Endothelial cell of umbilical vein (primary cell): ENCODE results near the gene SPEM1.

ENCODE experiments used
- CTCF ChIP-seq, 2 donors: IDR thresholded peaks; 1 replicate in 1 of 2; 2 replicates in 1 of 2; pipeline ENCODE4 v1.5.1; 2011; ENCODE audit warnings: low read length in 2 of 2, mild to moderate bottlenecking in 2 of 2, moderate library complexity in 2 of 2, control low read depth in 1 of 2, inconsistent platforms in 1 of 2, low read depth in 1 of 2; ENCODE audit not compliant: insufficient read depth in 1 of 2; ENCODE audit errors: extremely low read depth in 1 of 2
- EZH2 ChIP-seq: IDR thresholded peaks from 2 replicates; pipeline ENCODE4 v1.6.1; 2012; ENCODE audit warnings: borderline replicate concordance, low read depth, mild to moderate bottlenecking, moderate library complexity, low read length, inconsistent platforms; ENCODE audit not compliant: severe bottlenecking
- JUN ChIP-seq: IDR thresholded peaks from 2 replicates; pipeline ENCODE4 v1.6.1; 2011; ENCODE audit warnings: borderline replicate concordance, low read depth; ENCODE audit not compliant: insufficient read length, insufficient read depth
- MAX ChIP-seq: IDR thresholded peaks from 2 replicates; pipeline ENCODE4 v1.6.1; 2011; ENCODE audit not compliant: insufficient read depth, insufficient read length
- MYC ChIP-seq: IDR thresholded peaks from one replicate; pipeline ENCODE4 v1.6.1; 2011; ENCODE audit warnings: mild to moderate bottlenecking, low read depth, low read length
- POLR2A ChIP-seq: IDR thresholded peaks from 2 replicates; pipeline ENCODE4 v1.6.1; 2012; ENCODE audit warnings: low read depth, mild to moderate bottlenecking, control low read depth, low read length

GRCh38 chr17:7426896-7427489 is 6.9 kb downstream of the SPEM1 start:
- TF ChIP-seq CTCF (IDR thresholded peaks at IDR 0.05; ENCODE audit: extremely low read depth in 1 of 2, insufficient read depth in 1 of 2, low read depth in 1 of 2, low read length in 2 of 2): no peak
- no peak for TF ChIP-seq MYC
- TF ChIP-seq MAX: no peak
- TF ChIP-seq POLR2A: no peak
- TF ChIP-seq EZH2: no peak
- TF ChIP-seq JUN: no peak
